Nephron (organoid): ENCODE data around the gene SP140.

Experiments used
- H3K27ac Mint-ChIP-seq, 3 experiments: 2 replicates each; pipeline ENCODE4 v1.8.0; 2020; ENCODE audit warnings: mixed read lengths in 3 of 3, mild to moderate bottlenecking in 2 of 3, moderate library complexity in 1 of 3
- H3K27me3 Mint-ChIP-seq: 2 replicates; pipeline ENCODE4 v1.8.0; 2021; ENCODE audit warnings: low read depth, mild to moderate bottlenecking, moderate library complexity, mixed read lengths
- H3K36me3 Mint-ChIP-seq: 2 replicates; pipeline ENCODE4 v1.8.0; 2020; ENCODE audit warnings: low read depth, mixed read lengths
- H3K4me1 Mint-ChIP-seq: 2 replicates; pipeline ENCODE4 v1.8.0; 2020; ENCODE audit warnings: mixed read lengths
- H3K4me3 Mint-ChIP-seq, 3 experiments: 2 replicates each; pipeline ENCODE4 v1.8.0; 2020; ENCODE audit warnings: mild to moderate bottlenecking in 3 of 3, mixed read lengths in 3 of 3, moderate library complexity in 2 of 3
- H3K9me3 Mint-ChIP-seq: 2 replicates; pipeline ENCODE4 v1.8.0; 2020; ENCODE audit warnings: mixed read lengths
- TF ChIP-seq, protein P1 (sequence below), 3 experiments: fragments of 200-600 bp; sonication (generic); IDR thresholded peaks; one replicate each; pipeline ENCODE4 v1.5.0; 2021; ENCODE audit warnings: antibody characterized with exemption in 3 of 3; ENCODE audit not compliant: unreplicated experiment in 3 of 3

SP140 gene

DNA sequence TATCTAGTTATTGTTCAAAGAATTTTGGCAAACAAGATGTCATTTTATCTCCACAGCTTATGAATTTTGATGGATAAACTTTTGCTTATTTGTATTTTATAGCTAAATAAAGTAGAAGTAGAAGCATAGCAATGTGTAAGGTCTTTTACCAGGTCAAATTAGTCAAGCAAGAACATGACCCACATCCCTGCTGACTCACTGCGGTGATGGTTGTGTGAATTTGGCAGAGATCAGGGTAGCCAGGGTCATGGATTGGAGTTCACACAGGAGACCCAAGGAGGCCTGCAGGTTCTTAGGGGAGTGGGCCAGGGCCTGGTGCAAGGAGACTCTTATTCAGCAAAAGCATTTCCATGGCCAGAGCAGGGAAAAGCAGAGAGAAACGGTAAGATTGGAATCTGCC is 18.7 kb downstream of the SP140 start:
- peaks cover 4% of the 10 kb centered on the region for H3K27me3 Mint-ChIP-seq
- no peaks in the 10 kb centered on the region for H3K4me1 Mint-ChIP-seq
- no peaks in the 10 kb centered on the region for H3K9me3 Mint-ChIP-seq
- H3K27ac Mint-ChIP-seq, result no peak overlapping the region
- TF ChIP-seq, protein P1, sequence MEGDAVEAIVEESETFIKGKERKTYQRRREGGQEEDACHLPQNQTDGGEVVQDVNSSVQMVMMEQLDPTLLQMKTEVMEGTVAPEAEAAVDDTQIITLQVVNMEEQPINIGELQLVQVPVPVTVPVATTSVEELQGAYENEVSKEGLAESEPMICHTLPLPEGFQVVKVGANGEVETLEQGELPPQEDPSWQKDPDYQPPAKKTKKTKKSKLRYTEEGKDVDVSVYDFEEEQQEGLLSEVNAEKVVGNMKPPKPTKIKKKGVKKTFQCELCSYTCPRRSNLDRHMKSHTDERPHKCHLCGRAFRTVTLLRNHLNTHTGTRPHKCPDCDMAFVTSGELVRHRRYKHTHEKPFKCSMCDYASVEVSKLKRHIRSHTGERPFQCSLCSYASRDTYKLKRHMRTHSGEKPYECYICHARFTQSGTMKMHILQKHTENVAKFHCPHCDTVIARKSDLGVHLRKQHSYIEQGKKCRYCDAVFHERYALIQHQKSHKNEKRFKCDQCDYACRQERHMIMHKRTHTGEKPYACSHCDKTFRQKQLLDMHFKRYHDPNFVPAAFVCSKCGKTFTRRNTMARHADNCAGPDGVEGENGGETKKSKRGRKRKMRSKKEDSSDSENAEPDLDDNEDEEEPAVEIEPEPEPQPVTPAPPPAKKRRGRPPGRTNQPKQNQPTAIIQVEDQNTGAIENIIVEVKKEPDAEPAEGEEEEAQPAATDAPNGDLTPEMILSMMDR (IDR thresholded peaks at IDR 0.05; ENCODE audit: unreplicated experiment in 3 of 3), result no peak
- H3K36me3 Mint-ChIP-seq, result no peaks in the 10 kb centered on the region
- no peak overlapping the region for H3K4me3 Mint-ChIP-seq

DNA sequence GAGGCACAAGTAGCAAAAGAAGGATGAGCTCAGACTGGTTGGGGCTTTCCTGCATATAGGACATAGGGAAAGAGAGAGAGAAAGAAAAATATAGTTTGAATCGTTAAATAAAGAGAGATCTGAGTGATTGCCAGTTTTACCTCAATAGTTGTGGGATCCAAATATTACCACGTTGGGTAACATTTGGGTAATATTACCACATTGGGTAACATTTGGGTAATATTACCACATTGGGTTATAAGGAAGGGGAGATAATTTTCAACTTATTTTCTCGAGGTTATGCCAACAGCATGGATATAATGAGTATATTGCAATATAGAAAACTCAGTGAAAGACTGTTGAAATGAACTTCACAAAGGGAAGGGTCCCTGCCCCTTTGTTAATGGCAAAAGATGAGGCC is 20.7 kb downstream of the SP140 start:
- H3K9me3 Mint-ChIP-seq, result no peaks in the 10 kb centered on the region
- H3K27me3 Mint-ChIP-seq, result peaks cover 4% of the 10 kb centered on the region
- no peaks in the 10 kb centered on the region for H3K36me3 Mint-ChIP-seq
- no peak overlapping the region for H3K27ac Mint-ChIP-seq
- no peak overlapping the region for H3K4me3 Mint-ChIP-seq
- TF ChIP-seq, protein P1 (IDR thresholded peaks at IDR 0.05; ENCODE audit: unreplicated experiment in 3 of 3), result no peak
- no peaks in the 10 kb centered on the region for H3K4me1 Mint-ChIP-seq

DNA sequence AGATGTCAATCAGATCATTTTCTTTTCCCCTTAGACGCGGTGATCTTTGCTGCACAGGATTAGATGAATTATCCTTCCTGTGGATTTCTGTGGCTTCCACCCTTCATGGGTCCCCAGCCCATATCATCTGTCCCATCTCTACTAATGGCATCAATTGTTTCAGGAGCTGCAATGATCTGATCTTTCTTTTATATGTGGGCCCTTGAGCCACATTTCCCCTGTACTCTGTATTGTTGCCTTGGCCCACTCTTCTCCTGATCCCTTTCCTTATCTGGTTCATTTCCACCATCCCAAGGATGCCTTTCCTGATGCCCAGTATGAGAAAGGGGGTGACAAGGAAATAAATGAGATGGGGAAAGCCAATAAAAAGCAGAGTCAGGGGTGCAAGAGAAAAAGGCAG is 24.7 kb downstream of the SP140 start:
- H3K9me3 Mint-ChIP-seq, result no peaks in the 10 kb centered on the region
- TF ChIP-seq, protein P1 (IDR thresholded peaks at IDR 0.05; ENCODE audit: unreplicated experiment in 3 of 3), result no peak
- no peak overlapping the region for H3K27ac Mint-ChIP-seq
- H3K4me1 Mint-ChIP-seq, result no peaks in the 10 kb centered on the region
- no peaks in the 10 kb centered on the region for H3K36me3 Mint-ChIP-seq
- H3K27me3 Mint-ChIP-seq, result no peaks in the 10 kb centered on the region
- H3K4me3 Mint-ChIP-seq, result no peak overlapping the region

DNA sequence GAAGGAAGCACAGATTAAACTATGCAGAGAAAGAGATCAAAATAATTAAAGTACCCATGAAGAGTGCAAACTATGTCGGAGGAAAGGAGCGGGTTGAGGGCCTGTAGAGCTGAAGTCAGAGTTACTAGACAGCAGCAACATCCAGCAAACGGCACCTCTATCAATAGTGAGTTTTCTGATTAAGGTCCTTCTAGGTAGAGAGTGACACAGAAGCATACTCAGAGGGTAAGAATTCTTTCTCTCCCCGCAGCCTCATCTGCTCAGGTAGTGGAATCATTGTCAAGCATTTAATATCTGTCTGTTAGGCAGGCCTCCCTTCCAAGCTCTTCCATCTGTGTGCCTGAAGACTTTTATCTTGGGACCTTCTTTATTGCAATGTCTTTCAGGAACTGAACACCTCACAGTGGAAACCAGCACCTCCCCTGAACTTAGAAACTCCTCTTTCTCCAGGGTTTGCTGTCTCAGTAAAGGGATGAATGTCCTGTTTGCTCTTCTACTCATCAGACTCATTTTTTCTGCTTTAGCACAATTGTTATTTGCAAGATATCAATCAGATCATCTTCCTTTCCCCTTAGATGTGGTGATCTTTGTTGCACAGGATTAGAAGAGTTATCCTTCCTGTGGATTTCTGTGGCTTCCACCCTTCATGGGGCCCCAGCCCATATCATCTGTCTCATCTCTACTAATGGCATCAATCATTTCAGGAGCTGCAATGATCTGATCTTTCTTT is 28.8 kb downstream of the SP140 start:
- no peaks in the 10 kb centered on the region for H3K36me3 Mint-ChIP-seq
- H3K4me3 Mint-ChIP-seq, result no peak overlapping the region
- no peaks in the 10 kb centered on the region for H3K9me3 Mint-ChIP-seq
- H3K27me3 Mint-ChIP-seq, result no peaks in the 10 kb centered on the region
- H3K4me1 Mint-ChIP-seq, result no peaks in the 10 kb centered on the region
- TF ChIP-seq, protein P1 (IDR thresholded peaks at IDR 0.05; ENCODE audit: unreplicated experiment in 3 of 3), result no peak
- no peak overlapping the region for H3K27ac Mint-ChIP-seq

DNA sequence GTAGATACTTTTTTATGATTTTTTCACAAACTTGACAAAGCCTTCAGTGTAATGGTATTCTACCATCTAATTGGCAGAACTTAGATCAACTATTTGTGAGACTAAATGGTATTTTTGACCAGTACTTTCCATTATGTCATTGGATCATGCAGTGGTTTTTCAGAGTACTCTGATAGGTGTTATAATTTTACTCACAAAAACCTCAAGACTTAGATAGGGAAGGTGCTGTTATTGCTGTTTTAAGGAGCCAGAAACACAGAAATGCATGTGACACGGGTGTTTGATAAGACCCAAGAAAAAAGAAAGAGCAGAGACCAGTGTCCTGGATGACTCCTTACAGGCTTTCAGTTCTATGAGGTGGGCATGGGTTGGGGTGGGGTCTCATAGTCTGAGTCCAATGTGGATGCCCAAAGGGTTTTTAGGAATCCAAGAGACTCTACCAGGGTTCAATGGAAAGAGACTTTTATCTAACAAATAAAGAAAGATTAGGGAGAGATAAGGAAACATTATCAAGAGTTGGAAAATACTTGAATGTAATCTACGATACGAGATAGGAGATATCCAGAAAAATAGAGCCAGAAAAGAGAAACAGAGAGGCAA is 31.3 kb downstream of the SP140 start:
- Mint-ChIP-seq H3K4me1 (no peaks in the 10 kb centered on the region), H3K36me3 (no peaks in the 10 kb centered on the region), H3K9me3 (peaks cover 11% of the 10 kb centered on the region), H3K27ac (no peak overlapping the region), H3K27me3 (no peaks in the 10 kb centered on the region), H3K4me3 (no peak overlapping the region)
- TF ChIP-seq, protein P1 (IDR thresholded peaks at IDR 0.05; ENCODE audit: unreplicated experiment in 3 of 3), result no peak

DNA sequence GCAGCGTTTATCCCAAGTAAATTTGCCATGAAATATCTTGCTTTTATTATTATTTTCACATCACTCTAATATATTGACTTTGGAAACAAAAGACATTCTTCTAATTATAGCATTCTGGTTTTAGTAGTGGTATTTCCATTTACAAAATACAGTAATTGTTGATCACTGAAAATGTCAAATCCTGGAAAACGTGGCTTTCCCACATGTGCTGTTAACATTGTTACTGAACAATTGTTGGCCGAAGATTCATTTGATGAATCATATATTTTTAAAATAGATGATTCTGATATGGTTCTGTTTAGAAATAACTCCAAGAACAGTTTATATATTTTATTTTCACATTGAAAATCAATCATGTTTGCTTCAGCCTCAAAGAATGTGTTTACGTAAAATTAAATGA is 32.9 kb downstream of the SP140 start:
- Mint-ChIP-seq H3K4me1 (no peaks in the 10 kb centered on the region), H3K4me3 (no peak overlapping the region), H3K36me3 (no peaks in the 10 kb centered on the region), H3K27ac (no peak overlapping the region), H3K27me3 (no peaks in the 10 kb centered on the region), H3K9me3 (peaks cover 19% of the 10 kb centered on the region)
- TF ChIP-seq, protein P1 (IDR thresholded peaks at IDR 0.05; ENCODE audit: unreplicated experiment in 3 of 3), result no peak
